Duodenal mucosa (tissue), 2 donors: Measurements from ENCODE around the gene CGB7.
A peak's percentile ranks its signal among the peaks of the same experiment; 100 is the strongest.

ENCODE experiments used
- H3K27ac ChIP-seq: one replicate; pipeline ENCODE4 v1.7.0; 2013; ENCODE audit warnings: low read depth, low read length
- H3K27me3 ChIP-seq, 2 donors: one replicate each; pipeline ENCODE4 v1.7.0; 2013; ENCODE audit warnings: low read length in 2 of 2, control low read depth in 1 of 2; ENCODE audit not compliant: insufficient read depth in 2 of 2, control insufficient read depth in 1 of 2
- H3K36me3 ChIP-seq, 2 donors: one replicate each; pipeline ENCODE4 v1.7.0; 2013; ENCODE audit warnings: low read length in 2 of 2, control low read depth in 1 of 2; ENCODE audit not compliant: insufficient read depth in 2 of 2, control insufficient read depth in 1 of 2
- H3K4me1 ChIP-seq, 2 donors: one replicate each; pipeline ENCODE4 v1.7.0; 2013; ENCODE audit warnings: low read length in 2 of 2, control low read depth in 1 of 2; ENCODE audit not compliant: insufficient read depth in 2 of 2, control insufficient read depth in 1 of 2
- H3K4me3 ChIP-seq, 2 donors: one replicate each; pipeline ENCODE4 v1.7.0; 2013; ENCODE audit warnings: low read length in 2 of 2, low read depth in 1 of 2
- H3K9ac ChIP-seq, 2 donors: one replicate each; pipeline ENCODE4 v1.7.0; 2013; ENCODE audit warnings: low read length in 2 of 2, low read depth in 1 of 2
- H3K9me3 ChIP-seq, 2 donors: one replicate each; pipeline ENCODE4 v1.7.0; 2013; ENCODE audit warnings: low read length in 2 of 2, control low read depth in 1 of 2; ENCODE audit not compliant: control insufficient read depth in 1 of 2

CGB7 gene

DNA sequence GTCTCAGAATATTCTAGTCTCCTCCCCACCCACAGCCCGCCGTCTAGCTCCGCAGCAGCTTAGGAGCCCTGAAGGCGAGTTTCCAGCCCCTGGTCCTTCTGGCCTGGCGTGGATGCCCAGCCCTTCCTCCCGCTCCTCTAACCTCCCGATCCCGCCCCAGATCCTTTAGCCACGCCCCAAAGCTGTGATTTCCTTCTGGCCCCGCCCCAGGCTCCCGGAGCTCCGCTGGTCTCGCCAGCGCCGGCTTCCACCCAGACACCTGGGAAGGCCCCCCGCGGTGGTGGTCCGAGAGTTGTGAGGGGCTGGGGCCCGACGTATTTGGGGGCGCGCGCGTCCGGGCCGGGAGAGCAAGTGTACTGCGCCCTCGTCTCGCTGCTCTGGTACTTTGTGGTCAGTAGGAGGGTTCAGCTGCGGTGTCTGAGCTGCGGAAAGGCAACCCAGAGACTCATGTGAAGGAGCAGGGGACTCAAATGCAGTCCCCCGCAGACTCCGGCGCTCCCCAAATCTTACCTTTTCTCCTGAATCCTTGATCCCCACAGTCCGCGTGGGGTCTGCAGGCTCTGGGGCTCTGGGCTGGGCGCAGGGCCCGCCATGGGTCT, at the start of gene CGB7:
Gene CGB7, minus strand, starts transcription at position 114 of the 599 bp plus-strand sequence. CDS start 2,374 bp downstream, outside the sequence.
- no peak within 1 kb of the TSS for H3K27ac ChIP-seq
- H3K36me3 ChIP-seq, result no peaks in the 10 kb centered on the region
- H3K9me3 ChIP-seq, result no peaks in the 10 kb centered on the region
- H3K4me1 ChIP-seq, result peaks cover 5 to 19% of the 10 kb centered on the region in 2 donors
- peaks cover 13 to 25% of the 10 kb centered on the region in 2 donors for H3K27me3 ChIP-seq
- H3K9ac ChIP-seq, result peak within 1 kb of the TSS in 1 of 2 donors; percentile 43
- H3K4me3 ChIP-seq, result peak within 1 kb of the TSS; percentile 58 to 73

DNA sequence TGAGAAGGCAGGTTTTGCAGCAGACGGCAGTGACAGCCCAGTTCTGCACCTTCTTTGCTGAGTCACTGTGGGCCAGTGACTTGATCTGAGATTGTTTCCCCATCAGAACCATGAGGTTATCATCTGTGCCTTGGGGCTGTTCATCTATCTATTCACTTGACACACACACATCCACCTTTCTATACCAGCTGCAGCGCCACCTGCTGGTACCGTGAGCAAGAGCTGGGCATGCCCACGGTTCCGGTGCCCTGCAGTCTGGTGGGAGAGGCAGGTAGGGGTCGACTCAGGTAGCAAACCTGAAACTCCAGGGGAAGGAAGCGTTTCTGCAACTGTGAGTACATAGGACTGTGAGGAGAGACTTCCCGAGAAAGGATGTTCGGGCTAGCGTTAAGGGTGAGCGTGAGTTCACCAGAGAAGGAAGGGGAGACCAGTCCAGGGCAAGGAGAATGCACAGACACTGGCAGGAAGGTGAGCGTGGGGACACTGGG, 49.1 kb upstream of the CGB7 start:
- Histone ChIP-seq H3K27ac (no peak overlapping the region), H3K27me3 (no peaks in the 10 kb centered on the region), H3K4me3 (no peak overlapping the region), H3K4me1 (no peaks in the 10 kb centered on the region), H3K36me3 (peaks cover 21 to 69% of the 10 kb centered on the region in 2 donors), H3K9me3 (no peaks in the 10 kb centered on the region), H3K9ac (no peak overlapping the region)

GRCh38 chr19:49104229-49104864, 46.8 kb upstream of the CGB7 start:
- Histone ChIP-seq H3K9ac (no peak overlapping the region), H3K9me3 (no peaks in the 10 kb centered on the region), H3K27ac (no peak overlapping the region), H3K4me1 (no peaks in the 10 kb centered on the region), H3K27me3 (no peaks in the 10 kb centered on the region), H3K4me3 (no peak overlapping the region), H3K36me3 (peaks cover 30 to 84% of the 10 kb centered on the region in 2 donors)

DNA sequence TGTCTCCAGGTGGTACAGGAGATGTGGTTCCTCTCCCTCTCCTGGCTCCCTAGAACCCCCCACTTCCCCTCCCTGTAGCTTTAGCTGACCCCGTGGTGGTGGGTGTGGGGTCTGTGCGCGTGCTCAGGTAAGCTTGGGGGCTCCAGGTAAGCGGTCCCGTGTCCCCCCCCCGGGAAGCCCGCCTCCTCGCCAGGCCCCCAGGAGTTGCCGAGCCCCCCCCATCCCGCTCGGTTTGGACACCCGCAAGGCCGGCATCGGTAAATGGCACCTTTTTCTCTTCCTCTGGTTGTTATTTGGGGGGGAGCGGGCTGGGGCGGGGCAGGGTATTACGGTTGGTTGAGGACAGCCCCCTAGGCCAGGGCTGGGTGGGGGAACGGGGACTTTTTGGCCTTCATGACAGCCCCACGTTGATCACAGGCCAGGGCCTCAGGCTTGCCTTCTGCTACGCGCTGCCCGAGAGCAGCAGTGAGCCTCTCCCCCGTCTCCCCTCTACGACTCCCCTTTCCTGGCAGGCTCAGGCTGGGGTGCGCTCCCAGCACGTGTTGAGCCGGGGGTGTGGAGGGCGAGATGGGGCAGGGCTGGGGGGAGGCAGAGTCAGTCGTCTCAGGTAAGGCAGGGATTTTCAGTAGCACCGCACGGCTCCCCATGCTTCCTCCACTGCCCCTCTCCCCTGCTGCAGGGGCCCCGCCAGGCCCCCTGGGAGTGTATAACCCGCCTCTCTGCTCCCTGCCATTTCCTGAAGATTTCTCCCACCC, 46.0 kb upstream of the CGB7 start:
- Histone ChIP-seq H3K4me1 (no peaks in the 10 kb centered on the region), H3K27ac (no peak overlapping the region), H3K9me3 (no peaks in the 10 kb centered on the region), H3K27me3 (no peaks in the 10 kb centered on the region), H3K36me3 (peaks cover 31 to 83% of the 10 kb centered on the region in 2 donors), H3K9ac (no peak overlapping the region), H3K4me3 (no peak overlapping the region)

DNA sequence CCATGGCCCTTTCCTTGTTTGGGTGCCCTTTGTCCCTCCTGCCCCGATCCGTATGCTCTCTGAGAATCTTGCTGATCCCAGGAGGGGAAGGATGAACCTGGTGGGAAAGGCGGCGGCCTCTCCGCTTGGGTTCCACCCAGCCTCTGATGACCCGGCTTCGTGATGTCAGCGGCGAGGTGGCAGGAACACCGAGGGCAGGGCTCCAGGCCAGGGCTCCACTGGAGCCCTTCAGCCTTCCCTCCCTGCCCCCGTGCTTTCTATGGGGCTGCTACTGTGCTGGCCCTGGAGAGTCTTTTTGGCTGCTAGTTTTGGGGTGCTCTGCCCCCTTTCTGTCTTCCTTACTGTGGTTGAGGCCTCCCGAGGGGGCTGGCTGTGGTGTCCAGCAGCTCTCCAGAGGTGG, 44.8 kb upstream of the CGB7 start:
- Histone ChIP-seq H3K4me3 (no peak overlapping the region), H3K36me3 (peaks cover 32 to 86% of the 10 kb centered on the region in 2 donors), H3K27me3 (no peaks in the 10 kb centered on the region), H3K27ac (no peak overlapping the region), H3K9me3 (no peaks in the 10 kb centered on the region), H3K4me1 (no peaks in the 10 kb centered on the region), H3K9ac (no peak overlapping the region)

DNA sequence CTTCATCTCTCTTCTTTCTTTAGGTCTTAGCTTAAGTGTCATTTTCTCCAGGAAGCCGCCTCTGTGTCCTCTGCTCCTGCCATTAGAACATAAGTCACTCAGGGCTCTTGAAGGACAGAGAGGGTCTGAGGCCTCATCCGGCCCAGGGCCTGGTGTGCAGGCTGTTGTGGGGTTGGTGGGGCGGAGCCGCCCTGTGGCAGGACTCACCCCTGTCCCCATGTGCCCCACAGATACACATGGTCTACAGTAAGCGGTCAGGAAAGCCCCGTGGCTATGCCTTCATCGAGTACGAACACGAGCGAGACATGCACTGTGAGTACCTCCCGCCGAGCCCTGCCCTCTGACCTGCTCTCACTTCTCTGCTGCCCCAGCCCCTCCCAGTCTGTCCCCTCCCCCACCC, 43.6 kb upstream of the CGB7 start:
- Histone ChIP-seq H3K36me3 (peaks cover 32 to 80% of the 10 kb centered on the region in 2 donors), H3K27ac (no peak overlapping the region)

GRCh38 chr19:49098795-49099194, 41.2 kb upstream of the CGB7 start:
- no peak overlapping the region for H3K9ac ChIP-seq

More for the DNA sequence above, 43.6 kb upstream of the CGB7 start:
- no peaks in the 10 kb centered on the region for H3K27me3 ChIP-seq
- no peak overlapping the region for H3K9ac ChIP-seq
- no peaks in the 10 kb centered on the region for H3K9me3 ChIP-seq
- H3K4me1 ChIP-seq, result no peaks in the 10 kb centered on the region
- no peak overlapping the region for H3K4me3 ChIP-seq

GRCh38 chr19:49097453-49098288, 40.1 kb upstream of the CGB7 start:
- Histone ChIP-seq H3K4me3 (no peak overlapping the region), H3K9ac (no peak overlapping the region), H3K4me1 (no peaks in the 10 kb centered on the region), H3K27ac (no peak overlapping the region), H3K9me3 (no peaks in the 10 kb centered on the region), H3K36me3 (peaks cover 24 to 76% of the 10 kb centered on the region in 2 donors), H3K27me3 (no peaks in the 10 kb centered on the region)

More at GRCh38 chr19:49098795-49099194, 41.2 kb upstream of the CGB7 start:
- Histone ChIP-seq H3K9me3 (no peaks in the 10 kb centered on the region), H3K4me1 (no peaks in the 10 kb centered on the region), H3K27me3 (no peaks in the 10 kb centered on the region), H3K36me3 (peaks cover 25 to 80% of the 10 kb centered on the region in 2 donors), H3K4me3 (no peak overlapping the region), H3K27ac (no peak overlapping the region)

DNA sequence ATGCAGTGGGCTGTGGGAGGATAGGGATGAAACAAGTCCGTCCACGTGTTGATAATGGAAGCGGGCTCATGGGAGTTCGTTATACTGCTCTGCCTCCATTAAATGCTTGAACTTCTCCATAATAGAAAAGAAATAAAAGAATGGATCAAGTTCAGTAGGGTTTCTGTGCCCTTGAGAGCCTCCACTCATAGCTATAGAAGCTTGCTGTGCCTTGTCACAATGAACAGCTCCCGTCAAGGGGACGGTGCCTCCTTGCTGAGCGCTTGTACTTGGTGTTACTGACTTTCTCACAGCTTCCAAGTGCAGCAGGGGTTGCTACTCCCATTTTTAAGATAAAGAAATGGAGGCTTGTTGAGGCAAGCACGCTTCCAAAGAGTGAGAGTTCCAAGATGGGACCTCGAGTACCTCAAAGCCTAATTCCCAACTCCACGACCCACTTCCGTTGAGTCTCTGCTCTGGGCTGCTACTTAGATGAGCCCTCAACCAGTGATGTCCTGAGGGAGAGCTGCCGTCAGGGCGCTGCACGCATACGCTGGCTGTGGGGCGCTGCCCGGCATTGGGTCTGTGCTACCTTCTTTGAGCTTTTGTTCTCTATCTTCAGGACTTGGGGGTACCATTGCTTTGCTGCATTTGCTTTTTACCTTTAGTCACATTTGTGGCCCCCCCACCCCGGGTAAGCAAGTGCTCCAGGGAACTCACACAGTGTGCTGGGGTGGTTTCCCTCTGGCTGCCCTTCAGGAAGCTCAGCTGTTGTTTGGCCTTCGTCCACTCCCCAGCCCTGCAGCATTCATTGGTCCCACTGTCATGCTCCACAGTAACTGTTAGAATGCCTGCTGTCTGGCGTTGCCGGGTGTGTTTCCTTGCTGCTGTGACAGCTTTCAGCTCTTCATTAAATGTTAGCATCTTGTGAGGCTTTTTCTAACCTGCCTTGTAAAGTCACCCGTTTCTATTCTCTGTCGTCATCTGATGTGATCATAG, 37.2 kb upstream of the CGB7 start:
- no peaks in the 10 kb centered on the region for H3K27me3 ChIP-seq
- H3K27ac ChIP-seq, result no peak overlapping the region
- no peaks in the 10 kb centered on the region for H3K4me1 ChIP-seq
- H3K9ac ChIP-seq, result no peak overlapping the region
- no peaks in the 10 kb centered on the region for H3K9me3 ChIP-seq
- H3K36me3 ChIP-seq, result peaks cover 29 to 78% of the 10 kb centered on the region in 2 donors
- H3K4me3 ChIP-seq, result no peak overlapping the region
